Fibroblast of skin of left quadriceps (primary cell): Measurements from ENCODE around the gene ANKRD11.

Experiments used
- DNase-seq, 2 experiments: peaks; one replicate each; pipeline ENCODE4 v3.0.0-alpha.2; 2013; ENCODE audit warnings: low read depth in 2 of 2

Gene ANKRD11

GRCh38 chr16:89285381-89285780 lies 205.0 kb downstream of the ANKRD11 start:
- no peak for DNase-seq

DNA sequence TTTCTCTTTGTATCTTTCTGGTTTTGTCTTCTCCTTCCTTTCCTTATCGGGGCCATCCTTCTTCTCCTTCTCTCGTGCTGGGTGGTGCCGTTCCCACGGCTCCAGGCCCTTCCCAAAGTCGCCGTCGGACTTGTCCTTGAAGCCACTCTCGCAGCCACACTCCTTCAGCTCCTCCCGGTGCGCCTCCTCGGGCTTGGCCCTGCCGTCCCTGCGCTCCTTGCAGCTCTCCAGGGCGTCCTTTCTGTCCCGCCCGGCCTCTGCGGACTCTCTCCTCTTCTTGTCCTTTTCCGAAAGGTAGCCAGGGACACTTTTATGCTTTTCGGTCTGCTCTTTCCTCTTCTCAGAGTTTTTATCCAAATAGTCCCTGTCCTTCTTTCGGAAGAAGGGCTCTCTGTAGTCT lies 206.9 kb downstream of the ANKRD11 start:
- DNase-seq = no peak

- DNase-seq = no peak
Observed at GRCh38 chr16:89282523-89282922, 207.8 kb downstream of the ANKRD11 start.

- DNase-seq = no peak
Observed at GRCh38 chr16:89281829-89282228, 208.5 kb downstream of the ANKRD11 start.

- DNase-seq = no peak
Observed at GRCh38 chr16:89281189-89281577, 209.2 kb downstream of the ANKRD11 start.

DNA sequence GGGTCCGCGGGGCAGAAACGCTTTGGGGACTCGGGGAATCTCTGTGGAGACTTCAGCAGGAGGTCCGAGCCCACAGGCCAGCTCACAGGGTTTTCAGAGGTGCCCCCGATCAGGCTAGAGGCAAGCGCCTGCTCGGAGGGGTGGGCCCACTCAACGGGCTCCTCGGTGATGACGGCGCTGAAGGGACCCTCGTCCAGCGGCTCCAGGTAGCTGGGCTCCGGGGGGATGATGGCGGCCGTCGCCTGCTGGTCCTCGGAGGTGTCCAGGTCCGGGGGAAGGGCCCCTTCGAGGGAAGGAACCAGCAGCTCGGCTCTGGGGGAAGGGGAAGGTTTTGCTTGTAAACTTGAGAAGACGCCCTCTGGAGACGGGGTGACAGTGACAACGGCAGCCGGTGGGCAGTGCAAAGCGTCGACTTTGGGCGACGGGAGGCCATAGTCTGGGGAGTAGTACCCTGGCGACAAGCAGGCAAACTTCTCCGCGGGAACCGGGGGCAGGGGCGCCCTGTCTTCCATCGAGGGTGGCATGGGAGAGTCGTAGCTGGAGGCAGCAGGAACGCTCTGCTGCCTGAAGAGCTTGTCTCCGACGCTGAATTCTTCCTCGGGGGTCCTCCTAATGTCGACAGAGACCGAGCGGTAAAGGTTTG lies 209.7 kb downstream of the ANKRD11 start:
- no peak for DNase-seq

DNA sequence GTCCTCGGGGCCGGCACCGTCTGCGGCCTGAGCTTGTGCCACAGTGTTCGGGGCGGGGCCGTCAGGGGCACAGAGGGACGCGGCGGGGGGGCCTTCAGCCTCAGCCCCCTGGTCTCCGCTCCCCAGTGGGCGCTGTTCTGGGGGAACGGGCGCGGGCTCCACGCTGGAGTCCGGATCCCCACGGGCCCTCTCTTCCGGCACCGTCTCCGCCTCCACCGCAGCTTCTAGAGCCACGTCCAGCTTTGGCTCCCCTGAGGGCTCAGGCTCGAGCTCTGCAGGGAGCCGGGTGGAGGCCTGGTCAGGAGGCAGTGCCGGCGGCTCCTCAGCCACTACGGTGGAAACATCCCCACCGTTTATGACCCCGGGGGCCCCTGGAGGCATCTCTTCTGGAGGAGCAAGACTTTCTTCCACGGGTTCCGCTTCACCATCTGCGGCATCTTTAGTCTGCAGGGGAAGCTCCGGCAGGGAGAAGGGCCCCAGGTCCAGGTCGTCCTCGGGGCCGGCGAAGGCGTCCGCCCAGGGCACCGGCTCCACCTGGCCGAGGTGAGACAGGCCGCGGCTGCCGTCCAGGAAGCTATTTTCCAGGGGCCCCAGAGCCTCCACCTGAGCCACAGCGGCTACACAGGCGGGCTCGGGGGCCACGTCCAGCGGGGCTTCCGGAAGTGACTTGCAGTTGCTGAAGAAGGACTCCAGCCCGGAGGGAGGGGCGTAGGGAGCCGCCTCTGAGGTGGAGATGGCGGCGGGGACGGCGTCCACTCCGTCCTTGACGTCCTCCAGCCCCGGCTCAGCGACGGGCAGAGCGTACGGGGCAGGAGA lies 210.5 kb downstream of the ANKRD11 start:
- no peak for DNase-seq

DNA sequence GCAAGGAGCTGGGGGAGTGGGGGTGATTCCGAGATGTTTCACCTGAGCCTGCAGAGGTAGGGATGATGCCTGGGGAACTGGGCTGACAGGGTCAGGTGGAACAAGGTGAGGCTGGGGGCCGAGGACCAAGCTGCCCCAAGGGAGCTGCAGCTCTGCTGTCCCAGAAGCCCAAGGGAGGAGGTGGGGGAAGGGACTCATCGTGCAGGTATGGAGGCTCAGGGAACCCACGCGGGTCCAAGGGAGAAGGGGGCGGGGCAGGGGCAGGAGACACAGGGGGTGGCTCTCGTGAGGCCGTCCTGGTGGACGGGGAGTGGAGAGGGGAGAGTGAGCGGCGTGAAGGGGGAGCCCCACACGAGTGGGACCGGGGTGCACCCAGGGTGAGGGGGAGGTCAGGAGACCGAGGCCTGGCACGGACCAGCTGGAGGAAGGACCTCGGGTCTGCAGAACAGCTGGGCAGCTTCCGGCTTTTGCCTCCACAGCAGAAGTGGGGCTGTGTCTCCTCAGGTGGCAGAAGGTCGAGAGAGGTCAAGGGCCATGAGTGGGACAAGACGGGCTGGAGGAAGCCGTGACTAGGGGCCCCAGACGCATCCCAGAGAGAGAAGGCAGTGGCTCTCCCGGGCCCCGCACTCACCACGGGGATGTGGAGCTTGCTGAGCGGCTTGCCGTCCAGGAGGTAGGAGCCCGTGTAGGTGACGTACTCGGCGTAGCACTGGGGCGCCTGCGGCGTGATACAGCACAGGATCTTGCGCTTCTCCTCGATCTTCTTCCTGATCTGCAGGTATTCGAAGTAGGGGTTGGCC lies 211.7 kb downstream of the ANKRD11 start:
- no peak for DNase-seq

GRCh38 chr16:89277641-89278341 lies 212.6 kb downstream of the ANKRD11 start:
- no peak for DNase-seq

DNA sequence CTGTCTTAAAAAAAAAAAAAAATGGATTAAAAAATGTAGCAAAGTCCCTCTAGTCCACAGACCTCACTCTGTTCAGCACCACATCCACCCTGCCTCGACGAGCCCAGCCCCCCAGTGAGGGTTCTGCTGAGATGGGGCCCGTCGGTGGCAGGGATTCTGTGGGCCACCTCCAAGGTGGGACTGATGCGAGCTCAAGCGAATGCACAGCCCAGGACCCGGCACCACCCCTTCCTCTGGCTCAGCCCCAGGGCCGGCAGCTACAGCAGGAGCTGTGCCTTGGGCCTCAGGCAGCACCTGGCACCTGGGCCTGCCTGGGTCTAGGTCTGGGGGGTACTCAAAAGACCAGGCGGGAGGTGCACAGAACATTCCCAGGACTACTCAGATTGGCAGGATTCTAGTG lies 213.3 kb downstream of the ANKRD11 start:
- DNase-seq = no peak

- no peak for DNase-seq
Observed at GRCh38 chr16:89275837-89276720, 214.3 kb downstream of the ANKRD11 start.

GRCh38 chr16:89275284-89275584 lies 215.1 kb downstream of the ANKRD11 start:
- no peak for DNase-seq

- DNase-seq = no peak
Observed at GRCh38 chr16:89274561-89275283, 215.6 kb downstream of the ANKRD11 start.

DNA sequence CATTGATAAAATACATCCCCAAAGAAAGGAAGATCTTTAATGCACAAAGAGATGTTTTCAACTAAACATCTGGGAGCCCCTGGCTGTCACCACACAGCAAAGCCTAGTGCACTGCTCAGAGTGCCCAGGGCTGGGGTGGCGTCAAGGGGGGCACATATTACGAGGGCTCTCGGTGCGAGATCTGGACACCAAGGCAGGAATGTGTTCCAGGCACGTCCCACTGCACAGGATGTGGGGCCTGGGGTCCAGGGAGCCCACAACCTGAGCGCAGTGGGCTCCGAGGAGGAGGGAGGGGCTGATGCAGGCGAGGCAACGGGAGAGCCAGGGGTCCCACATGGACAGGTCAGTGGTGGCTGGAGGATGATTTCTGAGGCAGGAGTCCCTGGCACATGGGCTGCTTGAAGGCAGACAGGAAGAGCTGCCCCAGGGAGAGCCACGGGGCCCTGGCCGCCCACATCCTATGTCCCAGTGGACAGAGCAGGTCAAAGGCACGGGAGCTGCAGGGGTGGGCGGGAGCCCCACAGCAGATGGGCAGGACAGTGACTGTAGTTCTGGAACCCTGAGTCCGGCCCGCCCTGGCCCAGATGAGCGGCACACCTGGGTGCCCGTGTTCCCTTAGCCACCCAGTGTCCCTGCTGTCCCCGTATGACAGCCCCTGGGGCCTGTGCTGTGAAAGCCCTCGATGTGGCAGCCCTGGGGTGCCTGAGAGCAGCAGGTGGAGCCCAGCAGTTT lies 216.5 kb downstream of the ANKRD11 start:
- no peak for DNase-seq

DNA sequence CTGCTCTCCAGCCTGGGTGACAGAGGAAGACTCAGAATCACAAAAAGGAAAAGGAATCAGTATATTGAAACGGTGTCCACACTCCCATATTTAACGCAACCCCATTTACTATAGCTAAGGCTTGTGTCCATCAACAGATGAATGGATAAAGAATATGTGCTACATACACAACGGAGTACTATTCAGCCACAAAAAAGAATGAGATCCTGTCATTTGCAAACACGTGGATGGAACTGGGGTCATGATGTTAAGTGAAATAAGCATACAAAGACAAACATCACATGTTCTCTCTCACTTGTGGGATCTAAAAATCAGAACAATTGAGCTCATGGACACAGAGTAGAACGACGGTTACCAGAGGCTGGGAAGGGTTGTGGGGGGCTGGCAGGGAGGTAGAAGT lies 217.7 kb downstream of the ANKRD11 start:
- no peak for DNase-seq

- DNase-seq = no peak
Observed at GRCh38 chr16:89270666-89271345, 219.6 kb downstream of the ANKRD11 start.

GRCh38 chr16:89269805-89270665 lies 220.3 kb downstream of the ANKRD11 start:
- DNase-seq = no peak
